GM12875 (cell line): ENCODE measurements around the gene SRR.

Experiments
- H3K4me3 ChIP-seq: one replicate; pipeline ENCODE4 v1.5.1; 2011; ENCODE audit warnings: low read depth, low read length, control low read depth
- TF ChIP-seq, protein P1 (sequence below): IDR thresholded peaks from 2 replicates; pipeline ENCODE4 v1.5.1; 2011; ENCODE audit warnings: low read depth, mild to moderate bottlenecking, control low read depth, inconsistent platforms, low read length, moderate library complexity, borderline replicate concordance; ENCODE audit not compliant: insufficient read depth

The SRR gene

DNA sequence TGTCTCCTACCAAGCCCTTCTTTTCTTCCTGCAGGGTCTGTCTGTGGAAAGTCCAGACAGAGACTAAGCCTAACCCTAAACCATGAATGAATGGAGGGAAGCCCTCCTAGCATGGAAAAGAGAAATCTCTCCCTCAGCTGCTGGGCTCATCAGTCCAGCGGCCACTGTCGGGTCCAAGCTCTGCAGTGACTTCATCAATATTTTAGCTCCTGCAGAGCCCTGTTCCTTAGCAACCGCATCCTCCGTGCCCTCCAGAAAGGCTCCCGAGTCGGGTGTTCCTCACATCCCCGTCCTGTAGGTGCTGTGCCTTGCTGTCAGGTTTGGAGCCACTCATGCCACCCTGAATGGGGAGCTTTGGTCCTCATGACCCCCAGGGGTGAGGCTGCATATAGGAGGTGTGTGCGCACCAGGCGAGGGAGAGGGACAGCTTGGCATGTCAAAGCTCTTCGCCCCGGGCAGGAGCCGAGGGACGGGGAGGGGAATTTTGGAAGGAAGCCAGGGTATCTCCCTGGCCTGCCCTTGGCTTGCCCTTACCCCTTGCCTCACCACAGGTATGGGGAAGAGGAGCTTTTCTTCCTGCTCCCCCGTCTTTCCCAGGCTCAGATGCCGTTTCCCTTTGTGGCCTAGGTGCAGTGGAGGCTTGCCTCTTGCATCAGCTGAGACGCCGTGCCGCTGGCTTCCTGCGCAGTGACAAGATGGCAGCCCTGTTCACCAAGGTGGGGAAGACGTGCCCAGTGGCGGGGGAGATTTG, 57.4 kb downstream of the SRR start:
- no peak overlapping the region for H3K4me3 ChIP-seq
- TF ChIP-seq, protein P1, sequence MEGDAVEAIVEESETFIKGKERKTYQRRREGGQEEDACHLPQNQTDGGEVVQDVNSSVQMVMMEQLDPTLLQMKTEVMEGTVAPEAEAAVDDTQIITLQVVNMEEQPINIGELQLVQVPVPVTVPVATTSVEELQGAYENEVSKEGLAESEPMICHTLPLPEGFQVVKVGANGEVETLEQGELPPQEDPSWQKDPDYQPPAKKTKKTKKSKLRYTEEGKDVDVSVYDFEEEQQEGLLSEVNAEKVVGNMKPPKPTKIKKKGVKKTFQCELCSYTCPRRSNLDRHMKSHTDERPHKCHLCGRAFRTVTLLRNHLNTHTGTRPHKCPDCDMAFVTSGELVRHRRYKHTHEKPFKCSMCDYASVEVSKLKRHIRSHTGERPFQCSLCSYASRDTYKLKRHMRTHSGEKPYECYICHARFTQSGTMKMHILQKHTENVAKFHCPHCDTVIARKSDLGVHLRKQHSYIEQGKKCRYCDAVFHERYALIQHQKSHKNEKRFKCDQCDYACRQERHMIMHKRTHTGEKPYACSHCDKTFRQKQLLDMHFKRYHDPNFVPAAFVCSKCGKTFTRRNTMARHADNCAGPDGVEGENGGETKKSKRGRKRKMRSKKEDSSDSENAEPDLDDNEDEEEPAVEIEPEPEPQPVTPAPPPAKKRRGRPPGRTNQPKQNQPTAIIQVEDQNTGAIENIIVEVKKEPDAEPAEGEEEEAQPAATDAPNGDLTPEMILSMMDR, result no peak

DNA sequence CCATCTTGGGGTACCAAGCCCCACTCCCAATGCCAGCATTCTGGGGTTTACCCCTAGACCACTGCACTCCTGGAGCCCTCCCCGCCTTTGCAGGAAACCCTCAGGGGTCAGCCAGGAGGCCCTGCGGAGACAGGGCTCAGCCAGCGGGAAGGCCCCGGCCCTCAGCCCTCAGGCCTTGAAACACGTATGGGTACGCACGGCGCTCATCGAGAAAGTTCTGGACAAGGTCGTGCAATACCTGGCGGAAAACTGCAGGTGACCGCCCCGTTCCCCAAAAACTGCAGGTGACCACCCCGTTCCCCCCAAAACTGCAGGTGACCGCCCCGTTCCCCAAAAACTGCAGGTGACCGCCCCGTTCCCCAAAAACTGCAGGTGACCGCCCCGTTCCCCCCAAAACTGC, 58.3 kb downstream of the SRR start:
- no peak overlapping the region for H3K4me3 ChIP-seq
- TF ChIP-seq, protein P1, result no peak

DNA sequence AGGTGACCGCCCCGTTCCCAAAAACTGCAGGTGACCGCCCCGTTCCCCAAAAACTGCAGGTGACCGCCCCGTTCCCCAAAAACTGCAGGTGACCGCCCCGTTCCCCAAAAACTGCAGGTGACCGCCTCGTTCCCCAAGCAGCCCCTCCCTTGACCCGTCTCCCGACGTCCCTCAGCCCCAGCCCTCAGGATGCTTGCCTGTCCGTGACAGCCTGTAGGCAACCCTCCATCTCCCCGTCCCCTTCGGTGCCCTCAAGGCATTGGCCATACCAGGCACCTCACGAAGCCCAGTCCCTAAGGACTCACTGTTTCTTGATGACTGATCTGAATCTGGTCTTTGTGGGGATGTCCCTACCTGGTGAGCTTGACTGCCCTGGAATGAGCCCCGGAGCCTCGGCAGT, 58.7 kb downstream of the SRR start:
- TF ChIP-seq, protein P1, result no peak

DNA sequence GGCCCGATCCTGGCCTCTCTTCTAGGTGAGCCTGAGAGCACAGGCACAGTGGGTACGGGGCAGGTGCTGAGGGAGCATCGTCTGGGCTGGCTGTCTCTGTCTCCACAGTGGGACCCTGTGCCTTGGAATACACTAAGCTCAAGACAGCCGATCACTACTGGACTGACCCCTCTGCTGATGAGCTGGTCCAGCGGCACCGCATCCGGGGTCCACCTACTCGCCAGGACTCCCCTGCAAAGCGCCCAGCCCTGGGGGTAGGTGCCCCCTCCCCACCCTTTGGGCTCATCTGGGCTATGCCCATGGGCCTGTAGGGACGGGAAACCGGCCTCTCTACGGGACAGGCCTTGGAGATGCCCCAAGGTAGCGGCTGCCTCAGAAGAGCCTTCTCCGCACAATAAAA, 59.1 kb downstream of the SRR start:
- H3K4me3 ChIP-seq, result no peak overlapping the region
- TF ChIP-seq, protein P1, result no peak

More for the DNA sequence above, 58.7 kb downstream of the SRR start:
- H3K4me3 ChIP-seq, result no peak overlapping the region

DNA sequence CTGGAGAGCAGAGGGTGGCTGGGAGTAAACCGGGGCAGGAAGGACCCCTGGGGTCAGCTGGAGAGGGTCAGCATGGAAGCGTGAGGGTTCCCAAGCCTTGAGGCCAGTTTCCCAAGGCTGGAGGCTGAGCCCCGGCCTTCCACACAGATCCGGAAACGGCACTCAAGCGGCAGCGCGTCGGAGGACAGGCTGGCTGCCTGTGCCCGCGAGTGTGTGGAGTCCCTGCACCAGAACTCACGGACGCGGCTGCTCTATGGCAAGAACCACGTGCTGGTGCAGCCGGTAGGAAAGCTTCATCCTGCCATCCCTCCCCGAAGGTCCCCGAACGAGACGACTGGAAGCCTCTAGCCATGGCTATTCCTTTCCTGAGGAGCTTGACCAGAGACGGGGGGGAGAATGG, 59.6 kb downstream of the SRR start:
- H3K4me3 ChIP-seq, result no peak overlapping the region
- TF ChIP-seq, protein P1, result no peak

DNA sequence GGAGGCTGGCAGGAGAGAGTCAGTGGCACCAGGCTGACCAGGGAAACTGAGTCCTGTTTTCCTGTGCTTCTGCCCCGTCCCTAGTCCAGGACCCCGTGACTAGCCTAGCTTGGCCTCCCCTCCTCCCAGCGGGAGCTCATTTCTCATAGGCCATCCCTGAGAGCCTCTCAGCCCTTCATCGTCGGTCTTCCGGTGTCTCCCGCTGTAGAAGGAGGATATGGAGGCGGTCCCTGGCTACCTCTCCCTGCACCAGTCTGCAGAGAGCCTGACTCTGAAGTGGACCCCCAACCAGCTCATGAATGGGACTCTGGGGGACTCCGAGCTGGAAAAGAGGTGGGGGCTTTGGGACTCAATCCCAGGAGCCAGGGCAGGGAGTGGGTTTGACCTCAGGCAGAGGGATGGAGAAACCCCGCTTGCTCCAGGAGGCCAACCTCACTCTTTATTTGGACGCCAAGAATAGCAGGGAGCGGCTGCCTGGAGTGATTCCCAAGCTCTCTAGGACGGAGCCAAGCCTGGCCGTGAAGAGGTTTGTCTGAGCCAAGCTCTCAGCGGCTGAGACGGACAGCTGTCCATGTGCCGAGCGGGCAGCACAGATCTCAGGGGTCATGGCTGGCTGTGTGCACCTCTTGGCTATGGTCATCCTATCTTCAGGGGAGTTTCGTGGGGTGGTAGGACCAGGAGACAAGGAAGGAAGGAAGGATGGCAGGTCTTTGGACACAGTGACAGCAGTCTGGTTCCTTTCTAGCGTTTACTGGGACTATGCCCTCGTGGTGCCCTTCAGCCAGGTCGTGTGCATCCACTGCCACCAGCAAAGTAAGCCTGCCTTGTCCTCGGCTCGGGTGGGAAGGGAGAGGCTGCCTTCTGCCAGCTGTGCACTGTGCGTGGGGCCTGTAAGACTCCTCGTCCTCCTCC, 60.4 kb downstream of the SRR start:
- TF ChIP-seq, protein P1, result no peak
- H3K4me3 ChIP-seq, result no peak overlapping the region
